H9 (cell line): ENCODE data around the gene EIF4E1B. TPM values are rescaled to one million over a fixed set of nuclear protein-coding genes. Genes with fewer than 3 reads are reported as not detected.

Source experiments
- DNase-seq: peaks from one replicate; pipeline ENCODE4 v3.0.0-alpha.2; 2017
- H2AFZ ChIP-seq: one replicate; pipeline ENCODE4 v1.6.1; 2013; ENCODE audit warnings: mild to moderate bottlenecking, low read length, control low read depth, moderate library complexity
- H2AK5ac ChIP-seq: 2 replicates; pipeline ENCODE4 v1.6.1; 2013; ENCODE audit warnings: low read length, control low read depth, mixed read lengths; ENCODE audit not compliant: insufficient read length
- H2BK120ac ChIP-seq: one replicate; pipeline ENCODE4 v1.6.1; 2013; ENCODE audit warnings: low read depth, mild to moderate bottlenecking, low read length, control low read depth, inconsistent platforms; ENCODE audit not compliant: poor library complexity, severe bottlenecking
- H2BK12ac ChIP-seq: 2 replicates; pipeline ENCODE4 v1.6.1; 2013; ENCODE audit warnings: low read length, control low read depth, mixed read lengths, low read depth; ENCODE audit not compliant: insufficient read length
- H2BK15ac ChIP-seq: 2 replicates; pipeline ENCODE4 v1.6.1; 2013; ENCODE audit warnings: low read depth, low read length, control low read depth
- H2BK20ac ChIP-seq: one replicate; pipeline ENCODE4 v1.6.1; 2013; ENCODE audit warnings: low read depth, mild to moderate bottlenecking, low read length, control low read depth, inconsistent platforms; ENCODE audit not compliant: poor library complexity, severe bottlenecking
- H2BK5ac ChIP-seq: 2 replicates; pipeline ENCODE4 v1.6.1; 2013; ENCODE audit warnings: low read length, control low read depth, mixed read lengths; ENCODE audit not compliant: insufficient read length
- H3K14ac ChIP-seq: 2 replicates; pipeline ENCODE4 v1.6.1; 2013; ENCODE audit warnings: low read length, control low read depth; ENCODE audit not compliant: insufficient read depth
- H3K18ac ChIP-seq: 2 replicates; pipeline ENCODE4 v1.6.1; 2013; ENCODE audit warnings: low read depth, mild to moderate bottlenecking, mixed read lengths, low read length, control low read depth; ENCODE audit not compliant: insufficient read length
- H3K23ac ChIP-seq: 2 replicates; pipeline ENCODE4 v1.6.1; 2013; ENCODE audit warnings: low read length, control low read depth, mixed read lengths, low read depth; ENCODE audit not compliant: insufficient read length
- H3K23me2 ChIP-seq: 2 replicates; pipeline ENCODE4 v1.6.1; 2013; ENCODE audit warnings: low read depth, mild to moderate bottlenecking, mixed read lengths, low read length, control low read depth; ENCODE audit not compliant: insufficient read length, poor library complexity, severe bottlenecking
- H3K27ac ChIP-seq: 2 replicates; pipeline ENCODE4 v1.5.1; 2013; ENCODE audit warnings: low read length, control low read depth, mixed read lengths, low read depth; ENCODE audit not compliant: insufficient read length
- H3K27me3 ChIP-seq: 2 replicates; pipeline ENCODE4 v1.6.1; 2013; ENCODE audit warnings: low read length, control low read depth, inconsistent platforms; ENCODE audit not compliant: insufficient read depth
- H3K4ac ChIP-seq: 2 replicates; pipeline ENCODE4 v1.6.1; 2013; ENCODE audit warnings: low read depth, mild to moderate bottlenecking, control low read depth, inconsistent platforms, low read length, moderate library complexity
- H3K4me1 ChIP-seq: 2 replicates; pipeline ENCODE4 v1.6.1; 2013; ENCODE audit warnings: low read length, control low read depth, inconsistent platforms; ENCODE audit not compliant: insufficient read depth
- H3K4me2 ChIP-seq: 2 replicates; pipeline ENCODE4 v1.6.1; 2013; ENCODE audit warnings: low read length, control low read depth, mixed read lengths; ENCODE audit not compliant: insufficient read length, insufficient read depth
- H3K56ac ChIP-seq: 2 replicates; pipeline ENCODE4 v1.6.1; 2013; ENCODE audit warnings: low read depth, mild to moderate bottlenecking, mixed read lengths, low read length, control low read depth; ENCODE audit not compliant: insufficient read length
- H3K79me1 ChIP-seq: 2 replicates; pipeline ENCODE4 v1.6.1; 2013; ENCODE audit warnings: low read depth, mild to moderate bottlenecking, moderate library complexity, low read length, control low read depth, inconsistent platforms; ENCODE audit not compliant: insufficient read depth, poor library complexity, severe bottlenecking
- H3K79me2 ChIP-seq: 2 replicates; pipeline ENCODE4 v1.6.1; 2013; ENCODE audit warnings: low read length, control low read depth, inconsistent platforms; ENCODE audit not compliant: insufficient read depth
- H3K9ac ChIP-seq: 2 replicates; pipeline ENCODE4 v1.6.1; 2013; ENCODE audit warnings: low read length, control low read depth, mixed read lengths; ENCODE audit not compliant: insufficient read length; ENCODE audit errors: extremely low read depth
- H3K9me3 ChIP-seq: one replicate; pipeline ENCODE4 v1.6.1; 2013; ENCODE audit warnings: low read depth, low read length, inconsistent platforms; ENCODE audit not compliant: control insufficient read depth
- H3T11ph ChIP-seq: one replicate; pipeline ENCODE4 v1.6.1; 2013; ENCODE audit warnings: mild to moderate bottlenecking, low read length, control low read depth, inconsistent platforms
- H4K20me1 ChIP-seq: one replicate; pipeline ENCODE4 v1.6.1; 2013; ENCODE audit not compliant: control insufficient read depth, insufficient read length, insufficient read depth
- H4K5ac ChIP-seq: 2 replicates; pipeline ENCODE4 v1.6.1; 2013; ENCODE audit warnings: low read depth, mild to moderate bottlenecking, mixed read lengths, low read length, control low read depth; ENCODE audit not compliant: insufficient read length
- H4K8ac ChIP-seq: replicated peaks from 2 replicates; pipeline ENCODE4 v1.6.1; 2013; ENCODE audit warnings: low read length, control low read depth, mixed read lengths, low read depth; ENCODE audit not compliant: insufficient read length
- H4K91ac ChIP-seq: 2 replicates; pipeline ENCODE4 v1.6.1; 2013; ENCODE audit warnings: low read depth, mild to moderate bottlenecking, moderate library complexity, mixed read lengths, low read length, control low read depth; ENCODE audit not compliant: insufficient read length
- H3K27ac Mint-ChIP-seq, 3 experiments: 2 replicates in 2 of 3; 3 replicates in 1 of 3; pipeline ENCODE4 v1.8.0; 2020 to 2021; ENCODE audit warnings: mixed read lengths in 3 of 3, mild to moderate bottlenecking in 1 of 3, moderate library complexity in 1 of 3
- H3K27me3 Mint-ChIP-seq: 2 replicates; pipeline ENCODE4 v1.8.0; 2021; ENCODE audit warnings: low read depth, mild to moderate bottlenecking, moderate library complexity, mixed read lengths
- H3K36me3 Mint-ChIP-seq, 3 experiments: 2 replicates in 2 of 3; 3 replicates in 1 of 3; pipeline ENCODE4 v1.8.0; 2020 to 2021; ENCODE audit warnings: low read depth in 3 of 3, mixed read lengths in 3 of 3; ENCODE audit not compliant: insufficient read depth in 1 of 3
- H3K4me1 Mint-ChIP-seq, 2 experiments: 2 replicates each; pipeline ENCODE4 v1.8.0; 2020; ENCODE audit warnings: mixed read lengths in 2 of 2
- H3K4me3 Mint-ChIP-seq, 2 experiments: 2 replicates in 1 of 2; 3 replicates in 1 of 2; pipeline ENCODE4 v1.8.0; 2020 to 2021; ENCODE audit warnings: mild to moderate bottlenecking in 2 of 2, mixed read lengths in 2 of 2, moderate library complexity in 1 of 2
- H3K9me3 Mint-ChIP-seq, 2 experiments: 2 replicates in 1 of 2; 3 replicates in 1 of 2; pipeline ENCODE4 v1.8.0; 2020; ENCODE audit warnings: mild to moderate bottlenecking in 2 of 2, mixed read lengths in 2 of 2, moderate library complexity in 1 of 2
- WGBS: extraction: QIAGEN DNeasy Blood & Tissue Kit; methylation state at CpG from one replicate; pipeline ENCODE4 v1.1.7; 2013; ENCODE audit warnings: missing lambda C conversion rate, low lambda C conversion rate, mixed read lengths; ENCODE audit not compliant: insufficient read length; ENCODE audit errors: extremely low coverage; 5-methylcytosine and 5-hydroxymethylcytosine counted together
- total RNA-seq: library from RNA; stranded (reverse); gene quantifications from 2 replicates; pipeline ENCODE4 v1.2.1, GENCODE V29; 2021
- TF ChIP-seq, protein P1 (sequence below): fragments of 200-600 bp; sonication (generic); conservative IDR thresholded peaks from 3 replicates; pipeline ENCODE4 v1.8.0; 2021; ENCODE audit warnings: antibody characterized with exemption, mild to moderate bottlenecking

The EIF4E1B gene
- total RNA-seq, 1 experiment from 2014 or later: 1.3 TPM

DNA sequence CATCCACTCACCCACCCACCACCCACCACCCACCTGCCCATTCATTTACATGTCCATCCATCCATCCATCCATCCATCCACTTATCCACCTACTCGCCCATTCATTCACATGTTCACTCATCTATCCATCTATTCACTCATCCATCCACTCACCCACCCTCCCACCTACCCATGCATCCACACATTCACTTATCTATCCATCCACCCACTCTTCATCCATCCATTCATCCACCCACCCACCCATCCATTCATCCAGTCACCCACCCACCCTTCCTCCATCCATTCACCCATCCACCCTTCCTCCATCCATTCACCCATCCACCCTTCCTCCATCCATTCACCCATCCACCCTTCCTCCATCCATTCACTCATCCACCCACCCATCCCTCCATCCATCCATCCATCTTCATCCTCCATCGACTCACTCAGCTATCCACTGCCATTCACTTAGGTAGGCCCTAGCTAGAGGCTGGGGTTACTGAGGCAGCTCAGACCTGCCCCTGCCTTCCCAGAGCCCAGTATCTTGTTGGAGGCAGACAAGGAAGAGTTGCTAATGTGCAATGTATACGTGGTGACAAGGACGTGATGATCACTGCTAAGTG lies 29.5 kb downstream of the EIF4E1B start:
- WGBS: no CpG with 5 or more reads among the region's 4 CpGs
- Mint-ChIP-seq H3K27ac (no peak overlapping the region), H3K4me3 (no peak overlapping the region; a peak in 1 of 5 replicates), H3K9me3 (no peaks in the 10 kb centered on the region; a peak in 1 of 5 replicates), H3K4me1 (peaks cover 13 to 23% of the 10 kb centered on the region in 2 experiments), H3K27me3 (no peaks in the 10 kb centered on the region; the same call in 1 of the 2 replicates), H3K36me3 (peaks cover 0 to 18% (median 11%) of the 10 kb centered on the region in 3 experiments; a peak in 5 of 7 replicates)
- Histone ChIP-seq H3K79me1 (no peaks in the 10 kb centered on the region), H2BK15ac (no peak overlapping the region), H2BK120ac (no peak overlapping the region), H2BK12ac (no peak overlapping the region), H3K4me1 (no peaks in the 10 kb centered on the region; the same call in 1 of the 2 replicates), H3K56ac (no peak overlapping the region), H3K27ac (no peak overlapping the region), H4K8ac (no peak overlapping the region), H3K27me3 (no peaks in the 10 kb centered on the region), H3T11ph (no peak overlapping the region), H3K18ac (no peak overlapping the region), H2BK5ac (no peak overlapping the region), H2AK5ac (no peak overlapping the region), H3K4ac (no peak overlapping the region), H4K20me1 (no peaks in the 10 kb centered on the region), H3K14ac (no peak overlapping the region), H3K79me2 (no peaks in the 10 kb centered on the region), H2AFZ (no peak overlapping the region), H3K23ac (no peak overlapping the region), H4K5ac (no peak overlapping the region), H2BK20ac (no peak overlapping the region), H3K23me2 (no peaks in the 10 kb centered on the region), H3K9ac (no peak overlapping the region), H4K91ac (no peak overlapping the region), H3K9me3 (no peaks in the 10 kb centered on the region), H3K4me2 (no peak overlapping the region)
- DNase-seq: no peak
- TF ChIP-seq, protein P1, sequence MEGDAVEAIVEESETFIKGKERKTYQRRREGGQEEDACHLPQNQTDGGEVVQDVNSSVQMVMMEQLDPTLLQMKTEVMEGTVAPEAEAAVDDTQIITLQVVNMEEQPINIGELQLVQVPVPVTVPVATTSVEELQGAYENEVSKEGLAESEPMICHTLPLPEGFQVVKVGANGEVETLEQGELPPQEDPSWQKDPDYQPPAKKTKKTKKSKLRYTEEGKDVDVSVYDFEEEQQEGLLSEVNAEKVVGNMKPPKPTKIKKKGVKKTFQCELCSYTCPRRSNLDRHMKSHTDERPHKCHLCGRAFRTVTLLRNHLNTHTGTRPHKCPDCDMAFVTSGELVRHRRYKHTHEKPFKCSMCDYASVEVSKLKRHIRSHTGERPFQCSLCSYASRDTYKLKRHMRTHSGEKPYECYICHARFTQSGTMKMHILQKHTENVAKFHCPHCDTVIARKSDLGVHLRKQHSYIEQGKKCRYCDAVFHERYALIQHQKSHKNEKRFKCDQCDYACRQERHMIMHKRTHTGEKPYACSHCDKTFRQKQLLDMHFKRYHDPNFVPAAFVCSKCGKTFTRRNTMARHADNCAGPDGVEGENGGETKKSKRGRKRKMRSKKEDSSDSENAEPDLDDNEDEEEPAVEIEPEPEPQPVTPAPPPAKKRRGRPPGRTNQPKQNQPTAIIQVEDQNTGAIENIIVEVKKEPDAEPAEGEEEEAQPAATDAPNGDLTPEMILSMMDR: no peak
